HCT116 (cell line): ENCODE measurements around the gene GPT2.

Experiments
- CBX3 ChIP-seq: IDR thresholded peaks from 2 replicates; pipeline ENCODE4 v1.6.1; 2012; ENCODE audit warnings: low read depth
- EGR1 ChIP-seq: IDR thresholded peaks from 2 replicates; pipeline ENCODE4 v1.6.1; 2012; ENCODE audit warnings: low read depth
- FOSL1 ChIP-seq: IDR thresholded peaks from 2 replicates; pipeline ENCODE4 v1.6.1; 2012; ENCODE audit warnings: low read depth
- JUND ChIP-seq: IDR thresholded peaks from 2 replicates; pipeline ENCODE4 v1.6.1; 2012
- POLR2A ChIP-seq: IDR thresholded peaks from 2 replicates; pipeline ENCODE4 v1.7.0; 2011; ENCODE audit warnings: borderline replicate concordance; ENCODE audit not compliant: insufficient read depth, insufficient read length; ENCODE audit errors: extremely low read depth
- POLR2AphosphoS5 ChIP-seq: IDR thresholded peaks from 2 replicates; pipeline ENCODE4 v1.6.1; 2011; ENCODE audit warnings: mild to moderate bottlenecking, low read depth, low read length, moderate library complexity
- RAD21 ChIP-seq: IDR thresholded peaks from 2 replicates; pipeline ENCODE4 v1.6.1; 2012; ENCODE audit warnings: low read depth, mild to moderate bottlenecking
- SRF ChIP-seq: IDR thresholded peaks from 2 replicates; pipeline ENCODE4 v1.6.1; 2012; ENCODE audit warnings: low read depth
- YY1 ChIP-seq: IDR thresholded peaks from 2 replicates; pipeline ENCODE4 v1.6.1; 2011; ENCODE audit warnings: low read length, low read depth, moderate library complexity, mild to moderate bottlenecking; ENCODE audit not compliant: insufficient replicate concordance; ENCODE audit errors: extremely low read depth
- TF ChIP-seq, protein P1 (sequence below), 3 experiments: fragments of 200-600 bp in 1 of 3; sonication (generic) in 1 of 3; IDR thresholded peaks in 2 of 3; conservative IDR thresholded peaks in 1 of 3; 2 replicates each; pipeline ENCODE4 v1.5.1; 2012 to 2017; ENCODE audit warnings: low read depth in 2 of 3, low read length in 2 of 3, antibody characterized with exemption in 1 of 3, borderline replicate concordance in 1 of 3, control low read depth in 1 of 3, mild to moderate bottlenecking in 1 of 3, mixed read lengths in 1 of 3, mixed run types in 1 of 3, moderate library complexity in 1 of 3; ENCODE audit not compliant: insufficient read depth in 1 of 3

DNA sequence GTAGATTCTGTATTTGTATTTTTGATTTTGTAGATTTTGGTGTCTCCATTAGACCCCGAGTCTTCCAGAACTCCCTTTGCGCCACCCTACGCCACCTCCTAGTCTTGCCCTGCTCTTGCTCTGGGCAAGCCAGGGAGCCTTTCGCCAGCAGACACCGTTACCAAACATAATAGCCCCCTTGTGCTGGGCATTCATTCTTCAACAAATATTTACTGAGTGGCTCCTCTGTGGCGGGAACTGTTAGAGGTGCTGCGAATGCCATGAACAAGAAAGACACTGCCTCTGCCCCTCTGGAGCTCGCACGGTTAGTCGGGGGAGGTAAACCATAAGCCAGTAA is 841 bp upstream of the GPT2 start:
- TF ChIP-seq POLR2A (no peak), CBX3 (no peak), FOSL1 (no peak), EGR1 (no peak), SRF (no peak), JUND (no peak), YY1 (no peak), RAD21 (no peak), POLR2AphosphoS5 (no peak)
- TF ChIP-seq, protein P1, sequence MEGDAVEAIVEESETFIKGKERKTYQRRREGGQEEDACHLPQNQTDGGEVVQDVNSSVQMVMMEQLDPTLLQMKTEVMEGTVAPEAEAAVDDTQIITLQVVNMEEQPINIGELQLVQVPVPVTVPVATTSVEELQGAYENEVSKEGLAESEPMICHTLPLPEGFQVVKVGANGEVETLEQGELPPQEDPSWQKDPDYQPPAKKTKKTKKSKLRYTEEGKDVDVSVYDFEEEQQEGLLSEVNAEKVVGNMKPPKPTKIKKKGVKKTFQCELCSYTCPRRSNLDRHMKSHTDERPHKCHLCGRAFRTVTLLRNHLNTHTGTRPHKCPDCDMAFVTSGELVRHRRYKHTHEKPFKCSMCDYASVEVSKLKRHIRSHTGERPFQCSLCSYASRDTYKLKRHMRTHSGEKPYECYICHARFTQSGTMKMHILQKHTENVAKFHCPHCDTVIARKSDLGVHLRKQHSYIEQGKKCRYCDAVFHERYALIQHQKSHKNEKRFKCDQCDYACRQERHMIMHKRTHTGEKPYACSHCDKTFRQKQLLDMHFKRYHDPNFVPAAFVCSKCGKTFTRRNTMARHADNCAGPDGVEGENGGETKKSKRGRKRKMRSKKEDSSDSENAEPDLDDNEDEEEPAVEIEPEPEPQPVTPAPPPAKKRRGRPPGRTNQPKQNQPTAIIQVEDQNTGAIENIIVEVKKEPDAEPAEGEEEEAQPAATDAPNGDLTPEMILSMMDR (IDR thresholded peaks at IDR 0.05 in 2 of 3, conservative IDR thresholded peaks at IDR 0.05 in 1 of 3; ENCODE audit: borderline replicate concordance in 1 of 3, insufficient read depth in 1 of 3, low read depth in 2 of 3, low read length in 2 of 3) = no peak
